Effector memory CD8-positive, alpha-beta T cell (primary cell): Measurements from ENCODE around the gene LINC00237.

Experiments used
- ATAC-seq: fragments of 150-1000 bp; cut with Tn5 transposase; replicated peaks from 2 replicates; pipeline ENCODE4 v1.10.0; 2021; ENCODE audit warnings: mild to moderate bottlenecking, moderate library complexity
- DNase-seq, 3 experiments: peaks; one replicate each; pipeline ENCODE4 v3.0.0; 2021
- H3K27ac Mint-ChIP-seq, 2 donors: one replicate each; pipeline ENCODE4 v1.8.0; 2022; ENCODE audit warnings: mild to moderate bottlenecking in 2 of 2, mixed read lengths in 2 of 2, moderate library complexity in 2 of 2
- H3K27me3 Mint-ChIP-seq, 2 donors: one replicate each; pipeline ENCODE4 v1.8.0; 2022; ENCODE audit warnings: mixed read lengths in 2 of 2
- H3K36me3 Mint-ChIP-seq: one replicate; pipeline ENCODE4 v1.8.0; 2022; ENCODE audit warnings: mild to moderate bottlenecking, moderate library complexity, mixed read lengths; ENCODE audit not compliant: insufficient read depth
- H3K4me1 Mint-ChIP-seq, 2 donors: one replicate each; pipeline ENCODE4 v1.8.0; 2022; ENCODE audit warnings: low read depth in 2 of 2, mixed read lengths in 2 of 2
- H3K4me3 Mint-ChIP-seq, 2 donors: one replicate each; pipeline ENCODE4 v1.8.0; 2022; ENCODE audit warnings: mild to moderate bottlenecking in 2 of 2, mixed read lengths in 2 of 2, moderate library complexity in 2 of 2
- H3K9me3 Mint-ChIP-seq, 2 donors: one replicate each; pipeline ENCODE4 v1.8.0; 2022; ENCODE audit warnings: mixed read lengths in 2 of 2

LINC00237 gene

GRCh38 chr20:21134883-21135493, 28.8 kb upstream of the LINC00237 start:
- H3K4me1 Mint-ChIP-seq = peaks cover 2% of the 10 kb centered on the region in 2 donors
- peaks cover 50% of the 10 kb centered on the region for H3K36me3 Mint-ChIP-seq
- H3K27me3 Mint-ChIP-seq = no peaks in the 10 kb centered on the region

GRCh38 chr20:21133917-21134622, 27.9 kb upstream of the LINC00237 start:
- Mint-ChIP-seq H3K27me3 (no peaks in the 10 kb centered on the region), H3K4me1 (peaks cover 4 to 7% of the 10 kb centered on the region in 2 donors), H3K36me3 (peaks cover 45% of the 10 kb centered on the region), H3K4me3 (no peak overlapping the region), H3K27ac (no peak overlapping the region), H3K9me3 (no peaks in the 10 kb centered on the region)
- DNase-seq (no peak), ATAC-seq (no peak)

More at GRCh38 chr20:21134883-21135493, 28.8 kb upstream of the LINC00237 start:
- Mint-ChIP-seq H3K27ac (no peak overlapping the region), H3K9me3 (no peaks in the 10 kb centered on the region), H3K4me3 (no peak overlapping the region)
- ATAC-seq (no peak), DNase-seq (no peak)

- H3K4me3 Mint-ChIP-seq = no peak overlapping the region
- ATAC-seq (no peak), DNase-seq (no peak)
- peaks cover 40% of the 10 kb centered on the region for H3K36me3 Mint-ChIP-seq
- peaks cover 9 to 13% of the 10 kb centered on the region in 2 donors for H3K4me1 Mint-ChIP-seq
- no peaks in the 10 kb centered on the region for H3K9me3 Mint-ChIP-seq
- H3K27me3 Mint-ChIP-seq = no peaks in the 10 kb centered on the region
- H3K27ac Mint-ChIP-seq = peak overlapping the region in 1 of 2 donors; percentile 39
These were observed 27.2 kb upstream of the LINC00237 start for GRCh38 chr20:21133404-21133803.

GRCh38 chr20:21129861-21130260, 23.7 kb upstream of the LINC00237 start:
- H3K9me3 Mint-ChIP-seq = no peaks in the 10 kb centered on the region
- ATAC-seq (no peak), DNase-seq (no peak)
- peaks cover 15% of the 10 kb centered on the region for H3K36me3 Mint-ChIP-seq
- no peak overlapping the region for H3K4me3 Mint-ChIP-seq
- no peak overlapping the region for H3K27ac Mint-ChIP-seq
- peaks cover 24 to 30% of the 10 kb centered on the region in 2 donors for H3K4me1 Mint-ChIP-seq
- no peaks in the 10 kb centered on the region for H3K27me3 Mint-ChIP-seq

GRCh38 chr20:21127201-21127981, 21.2 kb upstream of the LINC00237 start:
- H3K27me3 Mint-ChIP-seq = no peaks in the 10 kb centered on the region
- DNase-seq (no peak), ATAC-seq (no peak)
- H3K9me3 Mint-ChIP-seq = no peaks in the 10 kb centered on the region
- H3K36me3 Mint-ChIP-seq = peaks cover 10% of the 10 kb centered on the region
- H3K4me3 Mint-ChIP-seq = peak overlapping the region; percentile 84 to 93
- H3K27ac Mint-ChIP-seq = no peak overlapping the region
- H3K4me1 Mint-ChIP-seq = peaks cover 23 to 30% of the 10 kb centered on the region in 2 donors

GRCh38 chr20:21126581-21126870, 20.4 kb upstream of the LINC00237 start:
- DNase-seq (no peak), ATAC-seq (no peak)
- Mint-ChIP-seq H3K27me3 (no peaks in the 10 kb centered on the region), H3K36me3 (peaks cover 2% of the 10 kb centered on the region), H3K9me3 (no peaks in the 10 kb centered on the region), H3K27ac (peak overlapping the region; percentile 85 to 96), H3K4me1 (peaks cover 23 to 30% of the 10 kb centered on the region in 2 donors), H3K4me3 (peak overlapping the region; percentile 84 to 93)

- H3K27me3 Mint-ChIP-seq = peaks cover 0 to under 1% of the 10 kb centered on the region in 2 donors
- peaks cover 2% of the 10 kb centered on the region for H3K36me3 Mint-ChIP-seq
- H3K9me3 Mint-ChIP-seq = no peaks in the 10 kb centered on the region
- H3K4me1 Mint-ChIP-seq = peaks cover 23 to 30% of the 10 kb centered on the region in 2 donors
- peak; percentile 98 to 99 (median 99) for DNase-seq
- H3K4me3 Mint-ChIP-seq = peak within 1 kb of the TSS; percentile 84 to 93
- peak; percentile 94 for ATAC-seq
- peak within 1 kb of the TSS; percentile 85 to 96 for H3K27ac Mint-ChIP-seq
These were observed 19.9 kb upstream of the LINC00237 start, which contains the start of gene KIZ for GRCh38 chr20:21125849-21126580. Gene KIZ (plus strand): TSS chr20:21126082. CDS start chr20:21126116, 34 bp downstream.

GRCh38 chr20:21125072-21125848, 19.1 kb upstream of the LINC00237 start:
- no peaks in the 10 kb centered on the region for H3K9me3 Mint-ChIP-seq
- no peak for DNase-seq
- peak; percentile 7 for ATAC-seq

GRCh38 chr20:21124190-21124589, 18.0 kb upstream of the LINC00237 start:
- Mint-ChIP-seq H3K4me3 (peak overlapping the region in 1 of 2 donors; percentile 35), H3K9me3 (no peaks in the 10 kb centered on the region), H3K4me1 (peaks cover 20 to 25% of the 10 kb centered on the region in 2 donors), H3K27me3 (peaks cover under 1 to 10% of the 10 kb centered on the region in 2 donors), H3K36me3 (no peaks in the 10 kb centered on the region), H3K27ac (no peak overlapping the region)
- ATAC-seq = no peak
- DNase-seq = no peak

More at GRCh38 chr20:21125072-21125848, 19.1 kb upstream of the LINC00237 start:
- peak overlapping the region; percentile 84 to 93 for H3K4me3 Mint-ChIP-seq
- H3K4me1 Mint-ChIP-seq = peaks cover 23 to 30% of the 10 kb centered on the region in 2 donors
- peaks cover 0 to 8% of the 10 kb centered on the region in 2 donors for H3K27me3 Mint-ChIP-seq
- peak overlapping the region in 1 of 2 donors; percentile 1 for H3K27ac Mint-ChIP-seq
- H3K36me3 Mint-ChIP-seq = no peaks in the 10 kb centered on the region

GRCh38 chr20:21118782-21119181, 12.6 kb upstream of the LINC00237 start:
- H3K27me3 Mint-ChIP-seq = peaks cover 39 to 51% of the 10 kb centered on the region in 2 donors
- H3K4me1 Mint-ChIP-seq = no peaks in the 10 kb centered on the region
- H3K36me3 Mint-ChIP-seq = no peaks in the 10 kb centered on the region
- H3K27ac Mint-ChIP-seq = no peak overlapping the region
- no peaks in the 10 kb centered on the region for H3K9me3 Mint-ChIP-seq
- ATAC-seq (no peak), DNase-seq (no peak)
- no peak overlapping the region for H3K4me3 Mint-ChIP-seq

- Mint-ChIP-seq H3K4me3 (no peak overlapping the region), H3K27me3 (peaks cover 45 to 57% of the 10 kb centered on the region in 2 donors)
These were observed 12.0 kb upstream of the LINC00237 start for GRCh38 chr20:21118138-21118537.

GRCh38 chr20:21117521-21117920, 11.4 kb upstream of the LINC00237 start:
- no peak overlapping the region for H3K4me3 Mint-ChIP-seq

More at GRCh38 chr20:21118138-21118537, 12.0 kb upstream of the LINC00237 start:
- Mint-ChIP-seq H3K27ac (no peak overlapping the region), H3K9me3 (no peaks in the 10 kb centered on the region), H3K4me1 (no peaks in the 10 kb centered on the region), H3K36me3 (peaks cover 2% of the 10 kb centered on the region)
- DNase-seq (no peak), ATAC-seq (no peak)

More at GRCh38 chr20:21117521-21117920, 11.4 kb upstream of the LINC00237 start:
- ATAC-seq (no peak), DNase-seq (no peak)
- Mint-ChIP-seq H3K27ac (no peak overlapping the region), H3K27me3 (peaks cover 47 to 64% of the 10 kb centered on the region in 2 donors), H3K36me3 (peaks cover 3% of the 10 kb centered on the region), H3K4me1 (no peaks in the 10 kb centered on the region), H3K9me3 (no peaks in the 10 kb centered on the region)
